Right lobe of liver (tissue), 6 donors: Measurements from ENCODE around the gene PPP1R1A. TPM values are rescaled to one million over a fixed set of nuclear protein-coding genes. Genes with fewer than 3 reads are reported as not detected.

Source experiments
- ATAC-seq, 4 donors: fragments of 200-7000 bp; cut with Tn5 transposase; one replicate each; pipeline ENCODE4 v1.9.1; 2020; ENCODE audit warnings: mild to moderate bottlenecking in 4 of 4, moderate library complexity in 4 of 4
- DNase-seq, 3 donors: peaks; one replicate each; pipeline ENCODE4 v3.0.0-alpha.2; 2020
- H3K27ac ChIP-seq, 3 donors: fragments of 200-600 bp; one replicate each; pipeline ENCODE4 v1.8.0; 2022
- H3K27me3 ChIP-seq, 2 donors: fragments of 200-600 bp; one replicate each; pipeline ENCODE4 v1.8.0; 2022
- H3K36me3 ChIP-seq, 4 donors: fragments of 200-600 bp; sonication (generic) in 1 of 4; one replicate each; pipeline versions ENCODE4 v1.5.1 to v1.8.0; 2017 to 2022; ENCODE audit warnings: control low read depth in 1 of 4
- H3K4me1 ChIP-seq, 4 donors: fragments of 200-600 bp; sonication (generic) in 1 of 4; one replicate each; pipeline versions ENCODE4 v1.5.1 to v1.8.0; 2017 to 2022; ENCODE audit warnings: control low read depth in 1 of 4
- H3K4me3 ChIP-seq, 3 donors: fragments of 200-600 bp; one replicate each; pipeline ENCODE4 v1.8.0; 2022
- H3K9me3 ChIP-seq, 4 donors: fragments of 200-600 bp; sonication (generic) in 1 of 4; one replicate each; pipeline versions ENCODE4 v1.5.1 to v1.8.0; 2017 to 2022; ENCODE audit warnings: control low read depth in 1 of 4
- POLR2A ChIP-seq: fragments of 450-650 bp; IDR thresholded peaks from one replicate; pipeline ENCODE4 v1.6.1; 2017; ENCODE audit warnings: antibody characterized with exemption, mild to moderate bottlenecking
- WGBS: methylation state at CpG from one replicate; pipeline ENCODE4 v1.1.6; 2018; ENCODE audit warnings: low coverage, low lambda C conversion rate; ENCODE audit not compliant: insufficient coverage; ENCODE audit errors: missing lambda C conversion rate; 5-methylcytosine and 5-hydroxymethylcytosine counted together
- intact Hi-C, 2 donors: fragments of 100-400 bp; cut with DNase I; formaldehyde crosslinking; loops; one replicate each; pipeline versions ENCODE4 v1.11.2 to v1.14.1; 2022
- total RNA-seq, 6 experiments: library from RNA; depleted of rRNA in 2 of 6; stranded (reverse); fragments of >200 nt in 2 of 6; fragmentation: NEBNext Ultra II Directional in 3 of 6; extraction: Animal tissue kit (Norgen Biotek cat#: 25700) in 3 of 6; gene quantifications; one replicate each; pipeline versions ENCODE4 v1.1.0 to v1.2.4, GENCODE V29; 2016 to 2023
- TF ChIP-seq, protein P1 (sequence below), 4 donors: fragments of 200-600 bp in 3 of 4; fragments of 450-650 bp in 1 of 4; IDR thresholded peaks; one replicate each; pipeline versions ENCODE4 v1.5.1 to v1.8.0; 2016 to 2022; ENCODE audit warnings: antibody characterized with exemption in 4 of 4, mild to moderate bottlenecking in 2 of 4
- donor health status: DM: no; HTN: yes; CAD: no.
- donor health status: DM: no; HTN: no; CAD: no.
- donor health status: DM: no; HTN: no; CAD: no.
- donor health status: DM: no; HTN: yes; CAD: no.
- donor health status: DM: no; HTN: yes; CAD: no.

The PPP1R1A gene
- total RNA-seq, 6 experiments from 2014 or later: 15.6 to 153 (median 54.5) TPM

DNA sequence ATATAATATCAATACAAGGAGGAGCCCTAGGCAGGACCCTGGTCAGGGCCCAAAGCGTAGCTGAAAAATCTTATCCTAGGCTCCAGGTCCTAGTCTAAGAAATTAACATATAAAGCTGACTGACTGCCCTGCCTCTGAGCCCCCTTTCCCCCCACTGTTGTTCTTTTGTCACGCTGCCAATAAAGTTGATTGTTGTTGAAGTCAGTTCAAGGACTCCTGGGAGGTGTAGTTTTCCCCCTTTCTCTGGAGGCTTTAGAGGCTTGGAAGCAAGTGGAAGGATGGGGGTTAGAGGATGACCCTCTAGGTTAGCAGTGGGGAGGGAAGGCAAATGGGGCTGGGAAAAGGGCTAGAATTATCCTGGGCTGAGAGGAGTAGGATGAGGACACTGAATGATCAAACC is 3.2 kb downstream of the PPP1R1A start:
- intact Hi-C loops: no loop called here
- TF ChIP-seq, protein P1, sequence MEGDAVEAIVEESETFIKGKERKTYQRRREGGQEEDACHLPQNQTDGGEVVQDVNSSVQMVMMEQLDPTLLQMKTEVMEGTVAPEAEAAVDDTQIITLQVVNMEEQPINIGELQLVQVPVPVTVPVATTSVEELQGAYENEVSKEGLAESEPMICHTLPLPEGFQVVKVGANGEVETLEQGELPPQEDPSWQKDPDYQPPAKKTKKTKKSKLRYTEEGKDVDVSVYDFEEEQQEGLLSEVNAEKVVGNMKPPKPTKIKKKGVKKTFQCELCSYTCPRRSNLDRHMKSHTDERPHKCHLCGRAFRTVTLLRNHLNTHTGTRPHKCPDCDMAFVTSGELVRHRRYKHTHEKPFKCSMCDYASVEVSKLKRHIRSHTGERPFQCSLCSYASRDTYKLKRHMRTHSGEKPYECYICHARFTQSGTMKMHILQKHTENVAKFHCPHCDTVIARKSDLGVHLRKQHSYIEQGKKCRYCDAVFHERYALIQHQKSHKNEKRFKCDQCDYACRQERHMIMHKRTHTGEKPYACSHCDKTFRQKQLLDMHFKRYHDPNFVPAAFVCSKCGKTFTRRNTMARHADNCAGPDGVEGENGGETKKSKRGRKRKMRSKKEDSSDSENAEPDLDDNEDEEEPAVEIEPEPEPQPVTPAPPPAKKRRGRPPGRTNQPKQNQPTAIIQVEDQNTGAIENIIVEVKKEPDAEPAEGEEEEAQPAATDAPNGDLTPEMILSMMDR (IDR thresholded peaks at IDR 0.05): no peak
- no peak for TF ChIP-seq POLR2A
- ATAC-seq (no peak), DNase-seq (no peak)
- Histone ChIP-seq H3K36me3 (peaks cover 0 to 15% (median 4%) of the 10 kb centered on the region in 4 donors), H3K27me3 (no peaks in the 10 kb centered on the region), H3K9me3 (no peaks in the 10 kb centered on the region), H3K4me3 (no peak overlapping the region), H3K27ac (no peak overlapping the region), H3K4me1 (peaks cover 0 to 20% (median 7%) of the 10 kb centered on the region in 4 donors)
- 70% methylated on average over 2 of the region's 2 CpGs for WGBS

DNA sequence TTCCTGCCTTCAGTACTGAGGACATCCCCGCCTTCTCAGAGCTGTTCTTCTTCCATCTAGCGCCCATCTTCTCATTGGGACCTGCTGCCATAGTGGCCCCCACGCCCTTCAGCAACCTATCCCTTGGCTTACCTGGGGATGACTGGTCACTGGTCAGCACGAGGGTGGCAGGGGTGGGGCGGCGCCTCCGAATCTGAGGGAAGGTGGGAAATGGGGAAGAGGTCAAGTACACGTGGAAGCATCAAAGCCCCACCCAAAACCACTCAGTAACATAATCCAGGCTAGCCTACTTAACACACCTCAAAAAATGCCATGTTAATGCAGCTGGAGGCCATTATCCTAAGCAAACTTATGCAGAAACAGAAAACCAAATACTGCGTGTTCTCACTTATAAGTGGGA is 4.3 kb downstream of the PPP1R1A start:
- TF ChIP-seq, protein P1 (IDR thresholded peaks at IDR 0.05): no peak
- no peak for TF ChIP-seq POLR2A
- DNase-seq: no peak
- Histone ChIP-seq H3K36me3 (peaks cover 0 to 15% (median 4%) of the 10 kb centered on the region in 4 donors), H3K4me3 (no peak overlapping the region), H3K27me3 (no peaks in the 10 kb centered on the region), H3K4me1 (peaks cover 0 to 20% (median 7%) of the 10 kb centered on the region in 4 donors), H3K9me3 (no peaks in the 10 kb centered on the region), H3K27ac (no peak overlapping the region)
- intact Hi-C loops: no loop called here
- WGBS: 71% methylated on average over 8 of the region's 9 CpGs
- ATAC-seq: no peak

DNA sequence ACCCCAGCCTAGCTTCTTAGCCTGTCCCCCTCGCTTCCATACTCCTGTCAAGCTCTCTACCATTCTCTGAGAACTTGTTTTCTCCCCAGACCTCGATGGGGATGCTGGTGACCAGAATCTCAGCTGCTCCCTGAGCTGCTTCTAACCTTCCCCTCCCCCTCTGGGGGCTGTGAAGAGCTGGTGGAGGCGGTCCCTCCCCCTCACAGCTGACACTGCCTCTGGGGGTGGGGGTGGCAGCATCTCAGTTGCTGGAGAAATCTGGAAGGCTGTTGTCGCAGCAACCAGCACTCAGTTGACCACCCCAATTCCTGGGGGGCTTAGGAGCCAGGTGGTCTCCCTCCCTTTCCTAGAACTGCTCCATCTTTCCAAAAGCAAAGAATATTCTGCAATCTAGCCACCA is 4.7 kb downstream of the PPP1R1A start:
- Histone ChIP-seq H3K4me1 (peaks cover 0 to 20% (median 7%) of the 10 kb centered on the region in 4 donors), H3K27me3 (no peaks in the 10 kb centered on the region), H3K36me3 (peaks cover 0 to 15% (median 4%) of the 10 kb centered on the region in 4 donors), H3K9me3 (no peaks in the 10 kb centered on the region), H3K4me3 (no peak overlapping the region), H3K27ac (no peak overlapping the region)
- no peak for TF ChIP-seq POLR2A
- TF ChIP-seq, protein P1 (IDR thresholded peaks at IDR 0.05): no peak
- WGBS: 57% methylated on average over 3 of the region's 4 CpGs
- intact Hi-C loops: no loop called here
- no peak for ATAC-seq
- DNase-seq: no peak

DNA sequence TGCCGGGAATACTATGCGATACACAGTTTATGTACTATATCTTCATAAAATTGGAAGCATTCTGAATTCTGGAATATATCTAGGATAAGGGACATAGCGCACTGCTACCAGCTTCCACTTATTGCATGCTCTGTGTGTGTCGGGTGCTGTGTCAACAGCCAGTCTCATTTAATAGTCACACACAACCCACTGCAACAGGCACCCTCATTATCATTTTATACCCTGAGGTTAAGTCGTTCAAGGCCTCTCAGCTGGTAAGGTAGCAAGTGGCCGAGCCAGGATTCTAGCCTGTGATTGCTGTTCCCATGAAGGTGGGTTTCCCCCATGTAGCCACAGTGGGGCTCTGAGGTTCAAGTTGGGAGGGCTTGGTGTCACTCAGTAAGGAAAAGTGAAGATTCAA is 7.0 kb downstream of the PPP1R1A start:
- intact Hi-C loops: no loop called here
- Histone ChIP-seq H3K4me1 (peaks cover 0 to 14% (median 4%) of the 10 kb centered on the region in 4 donors), H3K4me3 (no peak overlapping the region), H3K27me3 (no peaks in the 10 kb centered on the region), H3K9me3 (no peaks in the 10 kb centered on the region), H3K36me3 (peaks cover 0 to 15% (median 4%) of the 10 kb centered on the region in 4 donors), H3K27ac (no peak overlapping the region)
- ATAC-seq (no peak), DNase-seq (no peak)
- WGBS: 63% methylated on average over 5 of the region's 6 CpGs
- TF ChIP-seq, protein P1 (IDR thresholded peaks at IDR 0.05): no peak
- no peak for TF ChIP-seq POLR2A
